ENCODE measurements around the gene GGT6.

GGT6 gene

DNA sequence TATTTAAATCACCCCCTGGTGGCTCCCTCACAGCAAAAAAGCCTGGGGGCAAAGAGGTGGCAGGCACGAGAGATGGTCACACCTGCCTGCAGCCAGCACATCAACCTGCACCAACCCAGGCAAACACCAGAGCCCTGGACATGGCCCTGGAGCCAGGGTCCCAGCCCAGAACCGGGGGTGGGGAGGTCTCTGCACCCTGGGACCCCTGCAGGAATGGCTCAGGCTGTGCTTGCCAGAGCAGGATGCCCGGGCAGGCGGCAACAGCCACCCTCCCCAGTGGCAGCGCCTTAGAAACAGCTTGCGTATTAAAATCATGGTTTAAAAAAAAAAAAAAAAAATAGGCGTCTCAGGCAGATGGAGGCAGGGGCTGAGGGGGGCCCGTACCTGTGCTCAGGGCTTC, 21.4 kb downstream of the GGT6 start:
- ATAC-seq = no peak
- TF ChIP-seq OSR1 (CRISPR knock-in tag; IDR thresholded peaks at IDR 0.05) (no peak), SNAI2 (CRISPR knock-in tag; IDR thresholded peaks at IDR 0.05) (no peak), ZC3H10 (CRISPR knock-in tag; IDR thresholded peaks at IDR 0.05) (no peak), ESRRG (CRISPR knock-in tag; IDR thresholded peaks at IDR 0.05) (no peak), CREB5 (CRISPR knock-in tag; IDR thresholded peaks at IDR 0.05; ENCODE audit: low read depth) (no peak), BACH2 (CRISPR knock-in tag; IDR thresholded peaks at IDR 0.05; ENCODE audit: borderline replicate concordance) (no peak), TCF4 (CRISPR knock-in tag; IDR thresholded peaks at IDR 0.05; ENCODE audit: borderline replicate concordance) (no peak), ZNF70 (CRISPR knock-in tag; IDR thresholded peaks at IDR 0.05) (no peak), CSRNP3 (CRISPR knock-in tag; IDR thresholded peaks at IDR 0.05) (no peak), ZNF8 (CRISPR knock-in tag; IDR thresholded peaks at IDR 0.05) (no peak)

- no peak for TF ChIP-seq PPARA (CRISPR knock-in tag; IDR thresholded peaks at IDR 0.05; ENCODE audit: borderline replicate concordance)
- no peak for TF ChIP-seq POU6F1 (CRISPR knock-in tag; IDR thresholded peaks at IDR 0.05; ENCODE audit: borderline replicate concordance, low read depth)
- TF ChIP-seq, protein P1, sequence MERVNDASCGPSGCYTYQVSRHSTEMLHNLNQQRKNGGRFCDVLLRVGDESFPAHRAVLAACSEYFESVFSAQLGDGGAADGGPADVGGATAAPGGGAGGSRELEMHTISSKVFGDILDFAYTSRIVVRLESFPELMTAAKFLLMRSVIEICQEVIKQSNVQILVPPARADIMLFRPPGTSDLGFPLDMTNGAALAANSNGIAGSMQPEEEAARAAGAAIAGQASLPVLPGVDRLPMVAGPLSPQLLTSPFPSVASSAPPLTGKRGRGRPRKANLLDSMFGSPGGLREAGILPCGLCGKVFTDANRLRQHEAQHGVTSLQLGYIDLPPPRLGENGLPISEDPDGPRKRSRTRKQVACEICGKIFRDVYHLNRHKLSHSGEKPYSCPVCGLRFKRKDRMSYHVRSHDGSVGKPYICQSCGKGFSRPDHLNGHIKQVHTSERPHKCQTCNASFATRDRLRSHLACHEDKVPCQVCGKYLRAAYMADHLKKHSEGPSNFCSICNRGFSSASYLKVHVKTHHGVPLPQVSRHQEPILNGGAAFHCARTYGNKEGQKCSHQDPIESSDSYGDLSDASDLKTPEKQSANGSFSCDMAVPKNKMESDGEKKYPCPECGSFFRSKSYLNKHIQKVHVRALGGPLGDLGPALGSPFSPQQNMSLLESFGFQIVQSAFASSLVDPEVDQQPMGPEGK (CRISPR knock-in tag; IDR thresholded peaks at IDR 0.05; ENCODE audit: borderline replicate concordance) = no peak
- no peak for TF ChIP-seq GLIS3 (CRISPR knock-in tag; IDR thresholded peaks at IDR 0.05)
- no peak for TF ChIP-seq RARB (CRISPR knock-in tag; IDR thresholded peaks at IDR 0.05)
- no peak for TF ChIP-seq TOX (CRISPR knock-in tag; IDR thresholded peaks at IDR 0.05; ENCODE audit: borderline replicate concordance)
- TF ChIP-seq OSR1 (CRISPR knock-in tag; IDR thresholded peaks at IDR 0.05) = no peak
- no peak for TF ChIP-seq ARNTL (CRISPR knock-in tag; IDR thresholded peaks at IDR 0.05; ENCODE audit: borderline replicate concordance, low read depth)
- TF ChIP-seq ZNF70 (CRISPR knock-in tag; IDR thresholded peaks at IDR 0.05) = no peak
- TF ChIP-seq CSDC2 (CRISPR knock-in tag; IDR thresholded peaks at IDR 0.05) = no peak
- TF ChIP-seq, protein P2, sequence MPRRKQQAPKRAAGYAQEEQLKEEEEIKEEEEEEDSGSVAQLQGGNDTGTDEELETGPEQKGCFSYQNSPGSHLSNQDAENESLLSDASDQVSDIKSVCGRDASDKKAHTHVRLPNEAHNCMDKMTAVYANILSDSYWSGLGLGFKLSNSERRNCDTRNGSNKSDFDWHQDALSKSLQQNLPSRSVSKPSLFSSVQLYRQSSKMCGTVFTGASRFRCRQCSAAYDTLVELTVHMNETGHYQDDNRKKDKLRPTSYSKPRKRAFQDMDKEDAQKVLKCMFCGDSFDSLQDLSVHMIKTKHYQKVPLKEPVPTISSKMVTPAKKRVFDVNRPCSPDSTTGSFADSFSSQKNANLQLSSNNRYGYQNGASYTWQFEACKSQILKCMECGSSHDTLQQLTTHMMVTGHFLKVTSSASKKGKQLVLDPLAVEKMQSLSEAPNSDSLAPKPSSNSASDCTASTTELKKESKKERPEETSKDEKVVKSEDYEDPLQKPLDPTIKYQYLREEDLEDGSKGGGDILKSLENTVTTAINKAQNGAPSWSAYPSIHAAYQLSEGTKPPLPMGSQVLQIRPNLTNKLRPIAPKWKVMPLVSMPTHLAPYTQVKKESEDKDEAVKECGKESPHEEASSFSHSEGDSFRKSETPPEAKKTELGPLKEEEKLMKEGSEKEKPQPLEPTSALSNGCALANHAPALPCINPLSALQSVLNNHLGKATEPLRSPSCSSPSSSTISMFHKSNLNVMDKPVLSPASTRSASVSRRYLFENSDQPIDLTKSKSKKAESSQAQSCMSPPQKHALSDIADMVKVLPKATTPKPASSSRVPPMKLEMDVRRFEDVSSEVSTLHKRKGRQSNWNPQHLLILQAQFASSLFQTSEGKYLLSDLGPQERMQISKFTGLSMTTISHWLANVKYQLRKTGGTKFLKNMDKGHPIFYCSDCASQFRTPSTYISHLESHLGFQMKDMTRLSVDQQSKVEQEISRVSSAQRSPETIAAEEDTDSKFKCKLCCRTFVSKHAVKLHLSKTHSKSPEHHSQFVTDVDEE (CRISPR knock-in tag; IDR thresholded peaks at IDR 0.05) = no peak
- TF ChIP-seq ZNF565 (CRISPR knock-in tag; conservative IDR thresholded peaks at IDR 0.05; ENCODE audit: low read depth) = no peak
- no peak for TF ChIP-seq ZFP3 (CRISPR knock-in tag; IDR thresholded peaks at IDR 0.05)
- TF ChIP-seq ZNF8 (CRISPR knock-in tag; IDR thresholded peaks at IDR 0.05) = no peak
- no peak for TF ChIP-seq TCF4 (CRISPR knock-in tag; IDR thresholded peaks at IDR 0.05; ENCODE audit: borderline replicate concordance)
- TF ChIP-seq ISL1 (CRISPR knock-in tag; IDR thresholded peaks at IDR 0.05) = no peak
- no peak for TF ChIP-seq SNAI2 (CRISPR knock-in tag; IDR thresholded peaks at IDR 0.05)
- no peak for ATAC-seq
These were observed 22.0 kb downstream of the GGT6 start for GRCh38 chr17:4538236-4539002.

All from SK-N-SH treated with all-trans-retinoic acid at 6 μM for 48 hours (cell line).